Measurements from ENCODE around the gene TRAPPC14. TPM values are rescaled to one million over a fixed set of nuclear protein-coding genes. Genes with fewer than 3 reads are reported as not detected.

Gene TRAPPC14
- total and polyA plus RNA-seq, 9 of the 15 experiments (the other 6 are each of a cell fraction or from before 2014, with no cell fraction given), result 0.42 to 45.9 (median 18.2) TPM

- TF ChIP-seq, protein P1, sequence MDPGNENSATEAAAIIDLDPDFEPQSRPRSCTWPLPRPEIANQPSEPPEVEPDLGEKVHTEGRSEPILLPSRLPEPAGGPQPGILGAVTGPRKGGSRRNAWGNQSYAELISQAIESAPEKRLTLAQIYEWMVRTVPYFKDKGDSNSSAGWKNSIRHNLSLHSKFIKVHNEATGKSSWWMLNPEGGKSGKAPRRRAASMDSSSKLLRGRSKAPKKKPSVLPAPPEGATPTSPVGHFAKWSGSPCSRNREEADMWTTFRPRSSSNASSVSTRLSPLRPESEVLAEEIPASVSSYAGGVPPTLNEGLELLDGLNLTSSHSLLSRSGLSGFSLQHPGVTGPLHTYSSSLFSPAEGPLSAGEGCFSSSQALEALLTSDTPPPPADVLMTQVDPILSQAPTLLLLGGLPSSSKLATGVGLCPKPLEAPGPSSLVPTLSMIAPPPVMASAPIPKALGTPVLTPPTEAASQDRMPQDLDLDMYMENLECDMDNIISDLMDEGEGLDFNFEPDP (CRISPR knock-in tag; IDR thresholded peaks at IDR 0.05), result no peak
- TF ChIP-seq, protein P2, sequence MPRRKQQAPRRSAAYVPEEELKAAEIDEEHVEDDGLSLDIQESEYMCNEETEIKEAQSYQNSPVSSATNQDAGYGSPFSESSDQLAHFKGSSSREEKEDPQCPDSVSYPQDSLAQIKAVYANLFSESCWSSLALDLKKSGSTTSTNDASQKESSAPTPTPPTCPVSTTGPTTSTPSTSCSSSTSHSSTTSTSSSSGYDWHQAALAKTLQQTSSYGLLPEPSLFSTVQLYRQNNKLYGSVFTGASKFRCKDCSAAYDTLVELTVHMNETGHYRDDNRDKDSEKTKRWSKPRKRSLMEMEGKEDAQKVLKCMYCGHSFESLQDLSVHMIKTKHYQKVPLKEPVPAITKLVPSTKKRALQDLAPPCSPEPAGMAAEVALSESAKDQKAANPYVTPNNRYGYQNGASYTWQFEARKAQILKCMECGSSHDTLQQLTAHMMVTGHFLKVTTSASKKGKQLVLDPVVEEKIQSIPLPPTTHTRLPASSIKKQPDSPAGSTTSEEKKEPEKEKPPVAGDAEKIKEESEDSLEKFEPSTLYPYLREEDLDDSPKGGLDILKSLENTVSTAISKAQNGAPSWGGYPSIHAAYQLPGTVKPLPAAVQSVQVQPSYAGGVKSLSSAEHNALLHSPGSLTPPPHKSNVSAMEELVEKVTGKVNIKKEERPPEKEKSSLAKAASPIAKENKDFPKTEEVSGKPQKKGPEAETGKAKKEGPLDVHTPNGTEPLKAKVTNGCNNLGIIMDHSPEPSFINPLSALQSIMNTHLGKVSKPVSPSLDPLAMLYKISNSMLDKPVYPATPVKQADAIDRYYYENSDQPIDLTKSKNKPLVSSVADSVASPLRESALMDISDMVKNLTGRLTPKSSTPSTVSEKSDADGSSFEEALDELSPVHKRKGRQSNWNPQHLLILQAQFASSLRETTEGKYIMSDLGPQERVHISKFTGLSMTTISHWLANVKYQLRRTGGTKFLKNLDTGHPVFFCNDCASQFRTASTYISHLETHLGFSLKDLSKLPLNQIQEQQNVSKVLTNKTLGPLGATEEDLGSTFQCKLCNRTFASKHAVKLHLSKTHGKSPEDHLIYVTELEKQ (CRISPR knock-in tag; IDR thresholded peaks at IDR 0.05), result no peak
- TF ChIP-seq, protein P3, sequence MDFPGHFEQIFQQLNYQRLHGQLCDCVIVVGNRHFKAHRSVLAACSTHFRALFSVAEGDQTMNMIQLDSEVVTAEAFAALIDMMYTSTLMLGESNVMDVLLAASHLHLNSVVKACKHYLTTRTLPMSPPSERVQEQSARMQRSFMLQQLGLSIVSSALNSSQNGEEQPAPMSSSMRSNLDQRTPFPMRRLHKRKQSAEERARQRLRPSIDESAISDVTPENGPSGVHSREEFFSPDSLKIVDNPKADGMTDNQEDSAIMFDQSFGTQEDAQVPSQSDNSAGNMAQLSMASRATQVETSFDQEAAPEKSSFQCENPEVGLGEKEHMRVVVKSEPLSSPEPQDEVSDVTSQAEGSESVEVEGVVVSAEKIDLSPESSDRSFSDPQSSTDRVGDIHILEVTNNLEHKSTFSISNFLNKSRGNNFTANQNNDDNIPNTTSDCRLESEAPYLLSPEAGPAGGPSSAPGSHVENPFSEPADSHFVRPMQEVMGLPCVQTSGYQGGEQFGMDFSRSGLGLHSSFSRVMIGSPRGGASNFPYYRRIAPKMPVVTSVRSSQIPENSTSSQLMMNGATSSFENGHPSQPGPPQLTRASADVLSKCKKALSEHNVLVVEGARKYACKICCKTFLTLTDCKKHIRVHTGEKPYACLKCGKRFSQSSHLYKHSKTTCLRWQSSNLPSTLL (IDR thresholded peaks at IDR 0.05), result no peak
- TF ChIP-seq, protein P4, sequence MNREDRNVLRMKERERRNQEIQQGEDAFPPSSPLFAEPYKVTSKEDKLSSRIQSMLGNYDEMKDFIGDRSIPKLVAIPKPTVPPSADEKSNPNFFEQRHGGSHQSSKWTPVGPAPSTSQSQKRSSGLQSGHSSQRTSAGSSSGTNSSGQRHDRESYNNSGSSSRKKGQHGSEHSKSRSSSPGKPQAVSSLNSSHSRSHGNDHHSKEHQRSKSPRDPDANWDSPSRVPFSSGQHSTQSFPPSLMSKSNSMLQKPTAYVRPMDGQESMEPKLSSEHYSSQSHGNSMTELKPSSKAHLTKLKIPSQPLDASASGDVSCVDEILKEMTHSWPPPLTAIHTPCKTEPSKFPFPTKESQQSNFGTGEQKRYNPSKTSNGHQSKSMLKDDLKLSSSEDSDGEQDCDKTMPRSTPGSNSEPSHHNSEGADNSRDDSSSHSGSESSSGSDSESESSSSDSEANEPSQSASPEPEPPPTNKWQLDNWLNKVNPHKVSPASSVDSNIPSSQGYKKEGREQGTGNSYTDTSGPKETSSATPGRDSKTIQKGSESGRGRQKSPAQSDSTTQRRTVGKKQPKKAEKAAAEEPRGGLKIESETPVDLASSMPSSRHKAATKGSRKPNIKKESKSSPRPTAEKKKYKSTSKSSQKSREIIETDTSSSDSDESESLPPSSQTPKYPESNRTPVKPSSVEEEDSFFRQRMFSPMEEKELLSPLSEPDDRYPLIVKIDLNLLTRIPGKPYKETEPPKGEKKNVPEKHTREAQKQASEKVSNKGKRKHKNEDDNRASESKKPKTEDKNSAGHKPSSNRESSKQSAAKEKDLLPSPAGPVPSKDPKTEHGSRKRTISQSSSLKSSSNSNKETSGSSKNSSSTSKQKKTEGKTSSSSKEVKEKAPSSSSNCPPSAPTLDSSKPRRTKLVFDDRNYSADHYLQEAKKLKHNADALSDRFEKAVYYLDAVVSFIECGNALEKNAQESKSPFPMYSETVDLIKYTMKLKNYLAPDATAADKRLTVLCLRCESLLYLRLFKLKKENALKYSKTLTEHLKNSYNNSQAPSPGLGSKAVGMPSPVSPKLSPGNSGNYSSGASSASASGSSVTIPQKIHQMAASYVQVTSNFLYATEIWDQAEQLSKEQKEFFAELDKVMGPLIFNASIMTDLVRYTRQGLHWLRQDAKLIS (CRISPR knock-in tag; IDR thresholded peaks at IDR 0.05), result no peak
- TF ChIP-seq BDP1 (IDR thresholded peaks at IDR 0.05; ENCODE audit: insufficient read depth, insufficient read length), result no peak
These were observed 32.1 kb downstream of the TRAPPC14 start (continued) for GRCh38 chr7:100126239-100126930.
